Breast epithelium (tissue), 4 donors: ENCODE data around the gene SPHKAP. TPM values are rescaled to one million over a fixed set of nuclear protein-coding genes. Genes with fewer than 3 reads are reported as not detected.

ENCODE experiments used
- DNase-seq, 2 donors: peaks; one replicate each; pipeline ENCODE4 v3.0.0-alpha.2; 2019; ENCODE audit warnings: low spot score in 2 of 2
- H3K27ac ChIP-seq, 2 donors: fragments of 200-600 bp; sonication (generic) in 1 of 2; one replicate each; pipeline ENCODE4 v1.5.1; 2016 to 2019; ENCODE audit warnings: mild to moderate bottlenecking in 1 of 2
- H3K27me3 ChIP-seq, 2 donors: fragments of 200-600 bp; sonication (generic) in 1 of 2; one replicate each; pipeline versions ENCODE4 v1.5.1 to v1.6.0; 2017 to 2019; ENCODE audit warnings: control low read depth in 1 of 2, mild to moderate bottlenecking in 1 of 2
- H3K36me3 ChIP-seq: fragments of 200-600 bp; one replicate; pipeline ENCODE4 v1.5.1; 2019
- H3K4me1 ChIP-seq, 2 donors: fragments of 200-600 bp; sonication (generic); one replicate each; pipeline ENCODE4 v1.5.1; 2016 to 2019; ENCODE audit warnings: control low read depth in 1 of 2
- H3K4me3 ChIP-seq, 3 donors: fragments of 200-600 bp; sonication (generic); 1 replicate in 2 of 3; 2 replicates in 1 of 3; pipeline ENCODE4 v1.5.1; 2016 to 2019; ENCODE audit warnings: mild to moderate bottlenecking in 3 of 3, moderate library complexity in 2 of 3
- H3K9me3 ChIP-seq, 2 donors: fragments of 200-600 bp; sonication (generic) in 1 of 2; one replicate each; pipeline ENCODE4 v1.5.1; 2016 to 2019; ENCODE audit warnings: control low read depth in 1 of 2
- CTCF ChIP-seq, 3 donors: fragments of 450-650 bp; IDR thresholded peaks; one replicate each; pipeline ENCODE4 v1.5.1; 2016 to 2017; ENCODE audit warnings: antibody characterized with exemption in 3 of 3, mild to moderate bottlenecking in 3 of 3, moderate library complexity in 3 of 3
- POLR2A ChIP-seq: fragments of 450-650 bp; IDR thresholded peaks from one replicate; pipeline ENCODE4 v1.6.1; 2016; ENCODE audit warnings: antibody characterized with exemption, mild to moderate bottlenecking, moderate library complexity
- POLR2AphosphoS5 ChIP-seq, 3 donors: sonication (generic); formaldehyde crosslinking; IDR thresholded peaks; one replicate each; pipeline ENCODE4 v1.6.1; 2017; ENCODE audit warnings: antibody characterized with exemption in 3 of 3
- intact Hi-C: fragments of 100-400 bp; cut with DNase I; formaldehyde crosslinking; loops from one replicate; pipeline ENCODE4 v1.15.1; 2023; ENCODE audit warnings: low total_unique reads
- total RNA-seq, 3 donors: library from RNA; depleted of rRNA; stranded (reverse); fragments of >200 nt; gene quantifications; one replicate each; pipeline ENCODE4 v1.1.0, GENCODE V29; 2016

The SPHKAP gene
- total RNA-seq, 3 donors from 2014 or later, result 0.59 to 0.66 TPM; not detected in 1

DNA sequence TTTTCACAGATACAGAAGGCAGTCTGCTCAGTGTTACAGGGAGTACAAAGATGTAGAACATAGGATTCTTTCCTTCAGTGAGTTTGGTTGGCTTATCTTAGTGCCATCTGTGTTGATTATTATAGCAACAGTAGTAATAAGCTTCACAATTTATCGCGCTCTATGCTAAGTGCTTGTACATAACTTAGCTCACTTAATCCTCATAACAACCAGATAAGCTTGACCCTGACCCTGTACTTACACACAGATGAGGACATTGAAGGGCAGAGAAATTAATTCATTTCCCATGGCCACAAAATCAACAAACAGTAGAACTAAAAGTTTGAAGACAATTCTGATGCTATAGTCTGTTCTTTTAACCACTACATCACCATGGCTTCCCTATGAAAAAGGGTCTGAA, 121.8 kb downstream of the SPHKAP start:
- TF ChIP-seq CTCF (IDR thresholded peaks at IDR 0.05) (no peak), POLR2A (no peak), POLR2AphosphoS5 (IDR thresholded peaks at IDR 0.05) (no peak)
- no peaks in the 10 kb centered on the region for H3K27me3 ChIP-seq
- no peaks in the 10 kb centered on the region for H3K36me3 ChIP-seq
- no peak for DNase-seq
- no peaks in the 10 kb centered on the region for H3K4me1 ChIP-seq
- no peak overlapping the region for H3K4me3 ChIP-seq
- H3K9me3 ChIP-seq, result no peaks in the 10 kb centered on the region
- H3K27ac ChIP-seq, result no peak overlapping the region
- intact Hi-C loops, result no loop called here

DNA sequence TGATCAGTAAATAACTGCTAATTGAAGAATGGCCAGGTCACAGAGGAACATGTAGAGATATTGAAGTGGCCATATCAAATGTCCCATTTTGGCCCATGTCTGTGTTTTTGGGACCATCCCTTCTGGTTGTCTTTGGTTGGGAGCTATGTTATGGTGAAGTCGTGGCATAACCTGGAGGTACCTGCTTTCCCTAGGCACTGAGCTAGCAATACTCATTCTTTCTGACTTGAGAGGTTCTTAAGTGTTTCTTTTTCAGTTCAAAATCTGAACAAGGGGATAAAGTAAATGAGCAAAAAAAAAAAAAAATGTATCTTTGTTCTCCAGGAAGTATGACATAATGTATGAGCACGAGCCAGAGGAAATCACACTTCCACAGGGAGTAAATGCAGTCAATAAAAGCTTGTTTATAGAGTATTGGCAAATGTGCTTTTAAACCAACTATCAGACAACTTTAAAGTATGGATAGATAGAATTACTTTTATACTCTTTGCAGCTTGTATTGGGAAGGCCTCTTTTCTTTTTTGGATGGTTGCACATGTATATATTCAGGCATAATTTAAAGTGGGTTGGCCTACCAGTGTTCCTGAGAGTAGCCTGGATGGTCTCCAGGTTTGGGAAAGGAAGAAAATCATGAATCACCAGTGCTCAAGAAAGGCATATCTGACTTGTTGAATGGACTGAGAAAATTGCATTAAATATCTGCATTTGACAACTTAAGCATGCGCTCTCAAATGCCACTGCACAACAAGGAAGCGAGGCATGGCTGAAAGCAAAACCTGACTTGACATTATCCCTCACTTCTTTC, 125.0 kb downstream of the SPHKAP start:
- TF ChIP-seq CTCF (IDR thresholded peaks at IDR 0.05), result no peak
- no peak for TF ChIP-seq POLR2A
- TF ChIP-seq POLR2AphosphoS5 (IDR thresholded peaks at IDR 0.05), result no peak
- Histone ChIP-seq H3K27me3 (no peaks in the 10 kb centered on the region), H3K4me3 (no peak overlapping the region), H3K4me1 (no peaks in the 10 kb centered on the region), H3K36me3 (no peaks in the 10 kb centered on the region), H3K27ac (no peak overlapping the region), H3K9me3 (no peaks in the 10 kb centered on the region)
- intact Hi-C loops, result no loop called here
- no peak for DNase-seq

DNA sequence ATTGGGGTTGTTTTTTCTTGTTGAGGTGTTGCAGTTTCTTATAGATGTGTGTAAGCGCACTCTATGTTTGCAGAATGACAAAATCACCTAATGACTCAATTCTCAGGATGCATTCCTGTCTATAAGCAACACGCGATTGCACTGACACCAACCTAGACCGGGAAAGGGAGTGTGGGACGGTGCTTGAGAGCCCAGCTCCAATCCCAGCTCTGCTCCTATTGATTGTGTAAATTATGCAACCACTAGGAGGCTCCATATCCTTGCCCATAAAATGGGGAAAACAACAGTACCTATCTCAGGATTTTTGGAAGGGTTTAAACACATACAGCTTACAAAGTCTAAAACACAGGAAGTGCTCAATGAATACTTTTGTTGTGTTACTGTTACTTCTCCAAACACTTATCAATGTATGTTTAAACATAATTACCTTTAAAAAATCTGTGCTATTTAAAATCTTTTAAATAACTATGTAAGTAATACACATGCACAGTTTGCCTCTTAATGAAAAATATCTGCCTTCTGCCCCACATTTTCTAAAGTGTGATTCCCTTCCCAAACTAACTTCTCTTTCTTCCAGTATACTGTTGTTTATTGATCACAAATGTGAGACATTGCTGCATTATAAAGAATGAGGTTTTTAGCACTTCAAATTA, 132.5 kb downstream of the SPHKAP start:
- DNase-seq, result no peak
- TF ChIP-seq CTCF (IDR thresholded peaks at IDR 0.05) (peak in 2 of 3 donors; percentile 19 to 20), POLR2AphosphoS5 (IDR thresholded peaks at IDR 0.05) (no peak)
- Histone ChIP-seq H3K27me3 (no peaks in the 10 kb centered on the region), H3K9me3 (no peaks in the 10 kb centered on the region), H3K4me1 (no peaks in the 10 kb centered on the region), H3K4me3 (no peak overlapping the region), H3K27ac (no peak overlapping the region), H3K36me3 (no peaks in the 10 kb centered on the region)
- intact Hi-C loops, result loop anchor here (5.0 kb wide), 1 partner anchor 1388 kb away; no protein-coding TSS in a partner anchor

- TF ChIP-seq POLR2A (no peak), CTCF (IDR thresholded peaks at IDR 0.05) (no peak), POLR2AphosphoS5 (IDR thresholded peaks at IDR 0.05) (no peak)
- Histone ChIP-seq H3K36me3 (no peaks in the 10 kb centered on the region), H3K27ac (no peak overlapping the region), H3K4me3 (no peak overlapping the region), H3K27me3 (no peaks in the 10 kb centered on the region), H3K9me3 (no peaks in the 10 kb centered on the region), H3K4me1 (no peaks in the 10 kb centered on the region)
- intact Hi-C loops, result no loop called here
- DNase-seq, result no peak
Measured at GRCh38 chr2:228040995-228041394, 140.5 kb downstream of the SPHKAP start.
